ENCODE results near the gene TSPAN9.

TSPAN9 gene

DNA sequence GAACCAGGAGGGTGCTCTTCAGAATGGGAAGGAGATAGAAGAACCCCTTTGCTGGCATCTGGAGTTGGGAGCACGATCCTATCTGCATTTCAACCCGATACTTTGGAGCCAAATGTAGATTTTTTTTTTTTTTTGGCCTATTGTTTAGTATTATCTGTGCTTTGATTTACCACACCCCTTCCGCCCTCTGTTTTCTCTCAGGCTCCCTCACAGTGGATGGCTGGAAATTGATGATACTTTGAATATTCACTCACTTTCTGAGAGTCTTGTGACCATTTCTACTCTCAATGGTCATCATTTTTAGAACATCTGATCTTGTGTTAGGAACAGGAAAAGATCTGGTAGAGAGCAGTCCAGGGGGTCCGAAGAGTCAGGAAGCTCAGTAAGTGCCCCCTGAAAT is 9.0 kb downstream of the TSPAN9 start:
- H2AFZ ChIP-seq = no peak overlapping the region
- peaks cover 13% of the 10 kb centered on the region for H3K4me1 ChIP-seq
- H3K27ac ChIP-seq = peak overlapping the region; percentile 13
- peaks cover 8% of the 10 kb centered on the region for H3K79me2 ChIP-seq
- TF ChIP-seq, protein P1, sequence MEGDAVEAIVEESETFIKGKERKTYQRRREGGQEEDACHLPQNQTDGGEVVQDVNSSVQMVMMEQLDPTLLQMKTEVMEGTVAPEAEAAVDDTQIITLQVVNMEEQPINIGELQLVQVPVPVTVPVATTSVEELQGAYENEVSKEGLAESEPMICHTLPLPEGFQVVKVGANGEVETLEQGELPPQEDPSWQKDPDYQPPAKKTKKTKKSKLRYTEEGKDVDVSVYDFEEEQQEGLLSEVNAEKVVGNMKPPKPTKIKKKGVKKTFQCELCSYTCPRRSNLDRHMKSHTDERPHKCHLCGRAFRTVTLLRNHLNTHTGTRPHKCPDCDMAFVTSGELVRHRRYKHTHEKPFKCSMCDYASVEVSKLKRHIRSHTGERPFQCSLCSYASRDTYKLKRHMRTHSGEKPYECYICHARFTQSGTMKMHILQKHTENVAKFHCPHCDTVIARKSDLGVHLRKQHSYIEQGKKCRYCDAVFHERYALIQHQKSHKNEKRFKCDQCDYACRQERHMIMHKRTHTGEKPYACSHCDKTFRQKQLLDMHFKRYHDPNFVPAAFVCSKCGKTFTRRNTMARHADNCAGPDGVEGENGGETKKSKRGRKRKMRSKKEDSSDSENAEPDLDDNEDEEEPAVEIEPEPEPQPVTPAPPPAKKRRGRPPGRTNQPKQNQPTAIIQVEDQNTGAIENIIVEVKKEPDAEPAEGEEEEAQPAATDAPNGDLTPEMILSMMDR (IDR thresholded peaks at IDR 0.05) = no peak
- no peaks in the 10 kb centered on the region for H3K9me3 ChIP-seq (ENCODE audit: control insufficient read depth, low read length)
- no peaks in the 10 kb centered on the region for H3K27me3 ChIP-seq (ENCODE audit: control insufficient read depth, insufficient read depth, low read length)
- no peak overlapping the region for H3K4me2 ChIP-seq (ENCODE audit: low read length)
- H3K4me3 ChIP-seq (ENCODE audit: low read depth, low read length) = no peak overlapping the region
- no peaks in the 10 kb centered on the region for H3K36me3 ChIP-seq (ENCODE audit: control insufficient read depth, insufficient read depth, low read length)
- no peak overlapping the region for H3K9ac ChIP-seq

DNA sequence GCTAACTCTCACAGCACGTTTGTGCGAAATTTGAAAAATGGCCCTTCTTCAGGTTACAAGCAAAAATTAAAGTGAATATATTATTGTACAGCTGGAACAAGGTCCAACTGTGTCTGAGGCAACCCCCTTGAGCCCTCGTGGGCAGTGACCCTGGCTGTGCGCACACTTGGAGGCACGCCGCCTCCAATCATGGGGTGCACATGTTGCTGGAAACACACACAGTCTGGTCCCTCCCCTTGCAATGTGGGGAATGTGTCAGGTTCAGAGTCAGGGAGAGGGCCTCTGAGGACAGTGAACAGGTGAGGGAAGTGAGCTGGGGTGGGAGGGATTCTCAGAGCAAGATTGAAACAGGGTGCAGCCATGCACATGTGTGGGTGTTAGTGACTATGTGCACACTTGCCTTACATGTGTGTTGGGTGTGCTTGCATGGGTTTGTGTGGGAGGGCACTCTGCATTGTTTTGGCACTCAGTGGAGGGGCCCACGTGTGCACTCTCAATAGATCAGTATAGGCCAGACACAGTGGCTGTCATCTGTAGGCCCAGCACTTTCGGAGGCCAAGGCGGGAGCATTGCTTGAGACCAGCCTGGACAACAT is 9.6 kb downstream of the TSPAN9 start:
- Histone ChIP-seq H3K36me3 (ENCODE audit: control insufficient read depth, insufficient read depth, low read length) (no peaks in the 10 kb centered on the region), H2AFZ (no peak overlapping the region), H3K27me3 (ENCODE audit: control insufficient read depth, insufficient read depth, low read length) (no peaks in the 10 kb centered on the region), H3K4me1 (peaks cover 18% of the 10 kb centered on the region), H3K4me3 (ENCODE audit: low read depth, low read length) (no peak overlapping the region), H3K79me2 (peaks cover 8% of the 10 kb centered on the region), H3K9ac (no peak overlapping the region), H3K4me2 (ENCODE audit: low read length) (no peak overlapping the region), H3K9me3 (ENCODE audit: control insufficient read depth, low read length) (no peaks in the 10 kb centered on the region), H3K27ac (no peak overlapping the region)
- TF ChIP-seq, protein P1 (IDR thresholded peaks at IDR 0.05) = no peak

DNA sequence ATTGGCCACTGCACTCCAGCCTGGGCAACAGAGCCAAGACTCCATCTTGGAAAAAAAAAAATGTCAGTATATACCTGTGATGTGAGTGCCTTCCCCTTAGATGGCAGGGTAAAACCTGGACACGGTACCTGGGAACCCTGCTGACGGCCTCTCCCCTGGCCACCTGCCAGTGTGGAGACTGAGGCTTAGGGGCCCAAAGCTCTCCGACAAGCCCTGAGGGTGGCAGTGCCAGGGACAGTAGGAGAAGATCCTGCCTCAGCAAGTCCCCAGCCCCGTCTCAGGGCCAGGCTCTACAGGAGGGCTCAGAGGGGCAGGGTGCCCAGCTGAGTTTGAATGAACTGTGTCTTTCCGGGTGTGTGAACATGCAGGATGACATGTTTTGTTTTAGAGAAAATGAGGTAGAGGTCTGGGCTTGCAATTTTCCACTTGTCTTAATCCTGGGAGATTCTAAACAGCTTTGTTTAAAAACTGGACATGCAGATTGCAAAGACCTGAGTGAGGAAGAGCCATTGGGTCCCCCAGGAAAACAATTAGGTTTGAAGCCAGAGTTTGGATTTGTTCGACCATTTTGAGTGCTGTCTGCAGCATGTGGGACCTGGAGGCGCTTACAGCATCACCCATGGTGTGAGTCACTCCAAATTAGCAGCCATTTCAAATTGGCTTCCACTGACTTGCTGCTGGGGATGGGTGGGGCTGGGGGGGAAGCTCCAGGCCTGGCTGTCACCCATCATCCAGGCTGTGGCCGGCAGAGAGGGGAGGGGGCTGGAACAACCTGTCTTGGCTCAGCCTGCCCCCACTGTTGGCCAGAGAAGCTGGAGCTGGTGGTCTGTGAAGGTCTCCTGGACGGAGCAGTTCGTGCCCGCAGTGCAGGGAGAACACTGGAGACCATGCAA is 10.8 kb downstream of the TSPAN9 start:
- H3K79me2 ChIP-seq = peaks cover 8% of the 10 kb centered on the region
- H3K27me3 ChIP-seq (ENCODE audit: control insufficient read depth, insufficient read depth, low read length) = no peaks in the 10 kb centered on the region
- peaks cover 20% of the 10 kb centered on the region for H3K4me1 ChIP-seq
- no peak overlapping the region for H3K4me3 ChIP-seq (ENCODE audit: low read depth, low read length)
- no peak overlapping the region for H3K9ac ChIP-seq
- H3K27ac ChIP-seq = no peak overlapping the region
- no peak overlapping the region for H2AFZ ChIP-seq
- H3K36me3 ChIP-seq (ENCODE audit: control insufficient read depth, insufficient read depth, low read length) = no peaks in the 10 kb centered on the region
- TF ChIP-seq, protein P1 (IDR thresholded peaks at IDR 0.05) = no peak
- no peak overlapping the region for H3K4me2 ChIP-seq (ENCODE audit: low read length)
- no peaks in the 10 kb centered on the region for H3K9me3 ChIP-seq (ENCODE audit: control insufficient read depth, low read length)

DNA sequence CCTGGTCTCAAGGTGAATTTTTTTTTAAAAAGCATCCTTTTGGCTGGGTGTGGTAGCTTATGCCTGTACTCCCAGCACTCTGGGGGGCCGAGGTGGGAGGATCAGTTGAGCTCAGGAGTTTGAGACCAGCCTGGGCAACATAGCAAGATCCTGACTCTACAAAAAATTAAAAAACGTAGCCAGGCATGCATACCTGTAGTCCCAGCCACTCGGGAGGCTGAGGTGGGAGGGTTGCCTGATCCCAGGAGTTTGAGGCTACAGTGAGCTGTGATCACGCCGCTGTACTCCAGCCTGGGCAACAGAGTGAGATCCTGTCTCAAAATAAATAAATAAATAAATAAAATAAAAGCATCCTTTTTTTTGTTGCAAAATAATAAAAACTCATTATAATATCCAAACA is 12.4 kb downstream of the TSPAN9 start:
- peaks cover 4% of the 10 kb centered on the region for H3K79me2 ChIP-seq
- TF ChIP-seq, protein P1 (IDR thresholded peaks at IDR 0.05) = no peak
- no peaks in the 10 kb centered on the region for H3K9me3 ChIP-seq (ENCODE audit: control insufficient read depth, low read length)
- peaks cover 14% of the 10 kb centered on the region for H3K4me1 ChIP-seq
- H3K4me2 ChIP-seq (ENCODE audit: low read length) = no peak overlapping the region
- H3K27ac ChIP-seq = no peak overlapping the region
- H3K4me3 ChIP-seq (ENCODE audit: low read depth, low read length) = no peak overlapping the region
- no peak overlapping the region for H2AFZ ChIP-seq
- H3K36me3 ChIP-seq (ENCODE audit: control insufficient read depth, insufficient read depth, low read length) = no peaks in the 10 kb centered on the region
- no peaks in the 10 kb centered on the region for H3K27me3 ChIP-seq (ENCODE audit: control insufficient read depth, insufficient read depth, low read length)
- H3K9ac ChIP-seq = no peak overlapping the region
